ENCODE data around the gene GNA15.

- TF ChIP-seq POLR2A (IDR thresholded peaks at IDR 0.05; ENCODE audit: low read length) (no peak), GATA1 (IDR thresholded peaks at IDR 0.05; ENCODE audit: low read depth, low read length) (no peak)
Measured at GRCh38 chr19:3098515-3099346, 37.1 kb upstream of the GNA15 start.

All from erythroblast (primary cell).